Measurements from ENCODE around the gene SARDH. TPM values are rescaled to one million over a fixed set of nuclear protein-coding genes. Genes with fewer than 3 reads are reported as not detected.

The SARDH gene
- total RNA-seq, 1 experiment from 2014 or later: 5.3 TPM

DNA sequence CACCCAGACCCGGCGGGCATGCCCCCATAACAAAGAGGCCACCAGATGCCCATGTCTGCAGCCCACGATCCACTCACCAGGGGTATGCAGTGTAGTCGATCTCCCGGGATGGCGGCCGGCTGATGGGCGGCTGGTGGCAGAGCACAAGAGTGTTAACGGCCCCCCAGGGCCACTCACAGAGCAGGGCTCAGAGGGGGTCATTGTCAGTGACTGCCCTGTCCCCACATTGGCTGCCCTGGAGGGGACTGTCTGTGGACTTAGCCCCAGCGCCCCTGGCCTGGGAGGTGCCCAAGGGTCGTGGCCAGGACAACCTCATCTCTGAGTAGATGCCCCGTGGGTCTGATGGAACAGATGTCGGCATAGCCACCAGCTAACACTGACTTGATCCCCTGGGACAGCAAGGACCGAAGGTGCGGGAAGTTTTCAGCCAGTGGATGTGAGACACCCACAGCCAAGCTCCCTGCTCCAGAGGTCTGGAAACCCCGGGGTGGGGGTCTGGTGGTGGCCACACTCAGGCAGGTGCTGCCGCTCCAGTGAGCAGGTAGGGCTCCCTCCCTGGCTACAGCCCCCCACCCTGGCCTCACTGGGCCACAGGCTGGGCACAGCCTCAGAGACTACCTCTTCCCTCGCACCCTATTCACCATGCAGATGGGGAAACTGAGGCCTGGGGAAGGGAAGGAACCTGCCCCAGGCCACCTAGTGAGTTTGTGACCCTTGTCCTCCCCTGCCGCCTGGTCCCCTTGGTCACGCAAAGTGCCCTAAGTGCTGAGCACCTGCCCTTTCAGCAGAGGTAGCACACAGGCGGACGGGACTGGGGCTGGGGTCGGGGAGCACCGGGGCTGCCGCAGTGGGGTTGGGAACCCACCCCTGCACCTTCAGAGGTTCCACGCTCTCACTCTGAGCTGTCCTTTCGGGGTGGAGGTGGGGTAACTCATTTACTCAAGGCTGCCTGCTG, 38.1 kb upstream of the SARDH start:
- Histone ChIP-seq H3K18ac (ENCODE audit: insufficient read length, low read depth, low read length) (no peak overlapping the region), H4K5ac (ENCODE audit: insufficient read length, low read depth, low read length) (no peak overlapping the region), H2BK120ac (ENCODE audit: low read depth, low read length, poor library complexity, severe bottlenecking) (no peak overlapping the region), H2AFZ (ENCODE audit: low read length) (no peak overlapping the region), H3K23ac (ENCODE audit: insufficient read length, low read depth, low read length) (no peak overlapping the region), H3K23me2 (ENCODE audit: insufficient read length, low read depth, low read length, poor library complexity, severe bottlenecking) (no peaks in the 10 kb centered on the region), H2AK5ac (ENCODE audit: insufficient read length, low read length) (no peak overlapping the region), H2BK15ac (ENCODE audit: low read depth, low read length) (no peak overlapping the region), H3K4me2 (ENCODE audit: insufficient read depth, insufficient read length, low read length) (no peak overlapping the region), H3K27ac (ENCODE audit: insufficient read length, low read depth, low read length) (no peak overlapping the region), H3K9me3 (ENCODE audit: control insufficient read depth, low read depth, low read length) (no peaks in the 10 kb centered on the region), H2BK20ac (ENCODE audit: low read depth, low read length, poor library complexity, severe bottlenecking) (no peak overlapping the region), H4K91ac (ENCODE audit: insufficient read length, low read depth, low read length) (no peak overlapping the region), H3K56ac (ENCODE audit: insufficient read length, low read depth, low read length) (no peak overlapping the region), H3K27me3 (ENCODE audit: insufficient read depth, low read length) (no peaks in the 10 kb centered on the region), H4K20me1 (ENCODE audit: control insufficient read depth, insufficient read depth, insufficient read length) (no peaks in the 10 kb centered on the region), H3K79me2 (ENCODE audit: insufficient read depth, low read length) (no peaks in the 10 kb centered on the region), H3K9ac (ENCODE audit: extremely low read depth, insufficient read length, low read length) (no peak overlapping the region), H3T11ph (ENCODE audit: low read length) (no peak overlapping the region), H2BK12ac (ENCODE audit: insufficient read length, low read depth, low read length) (no peak overlapping the region), H3K4ac (ENCODE audit: low read depth, low read length) (no peak overlapping the region), H2BK5ac (ENCODE audit: insufficient read length, low read length) (no peak overlapping the region), H4K8ac (replicated peaks; ENCODE audit: insufficient read length, low read depth, low read length) (no peak overlapping the region), H3K4me1 (ENCODE audit: insufficient read depth, low read length) (no peaks in the 10 kb centered on the region), H3K14ac (ENCODE audit: insufficient read depth, low read length) (no peak overlapping the region), H3K79me1 (ENCODE audit: insufficient read depth, low read depth, low read length, poor library complexity, severe bottlenecking) (no peaks in the 10 kb centered on the region)
- WGBS (ENCODE audit: extremely low coverage, insufficient read length, low lambda C conversion rate): no CpG with 5 or more reads among the region's 27 CpGs
- TF ChIP-seq, protein P1, sequence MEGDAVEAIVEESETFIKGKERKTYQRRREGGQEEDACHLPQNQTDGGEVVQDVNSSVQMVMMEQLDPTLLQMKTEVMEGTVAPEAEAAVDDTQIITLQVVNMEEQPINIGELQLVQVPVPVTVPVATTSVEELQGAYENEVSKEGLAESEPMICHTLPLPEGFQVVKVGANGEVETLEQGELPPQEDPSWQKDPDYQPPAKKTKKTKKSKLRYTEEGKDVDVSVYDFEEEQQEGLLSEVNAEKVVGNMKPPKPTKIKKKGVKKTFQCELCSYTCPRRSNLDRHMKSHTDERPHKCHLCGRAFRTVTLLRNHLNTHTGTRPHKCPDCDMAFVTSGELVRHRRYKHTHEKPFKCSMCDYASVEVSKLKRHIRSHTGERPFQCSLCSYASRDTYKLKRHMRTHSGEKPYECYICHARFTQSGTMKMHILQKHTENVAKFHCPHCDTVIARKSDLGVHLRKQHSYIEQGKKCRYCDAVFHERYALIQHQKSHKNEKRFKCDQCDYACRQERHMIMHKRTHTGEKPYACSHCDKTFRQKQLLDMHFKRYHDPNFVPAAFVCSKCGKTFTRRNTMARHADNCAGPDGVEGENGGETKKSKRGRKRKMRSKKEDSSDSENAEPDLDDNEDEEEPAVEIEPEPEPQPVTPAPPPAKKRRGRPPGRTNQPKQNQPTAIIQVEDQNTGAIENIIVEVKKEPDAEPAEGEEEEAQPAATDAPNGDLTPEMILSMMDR (conservative IDR thresholded peaks at IDR 0.05): no peak
- no peak overlapping the region for H3K4me3 Mint-ChIP-seq
- no peak overlapping the region for H3K27ac Mint-ChIP-seq
- H3K27me3 Mint-ChIP-seq (ENCODE audit: low read depth): no peaks in the 10 kb centered on the region
- DNase-seq: no peak
- no peaks in the 10 kb centered on the region for H3K4me1 Mint-ChIP-seq
- H3K9me3 Mint-ChIP-seq: no peaks in the 10 kb centered on the region
- peaks cover 7 to 59% (median 29%) of the 10 kb centered on the region in 3 experiments for H3K36me3 Mint-ChIP-seq (ENCODE audit: insufficient read depth in 1 of 3, low read depth in 3 of 3)

Measured in H9 (cell line).